ENCODE data around the gene ZBED5. TPM values are rescaled to one million over a fixed set of nuclear protein-coding genes. Genes with fewer than 3 reads are reported as not detected.

Gene ZBED5
- total and polyA plus RNA-seq, 4 donors, result 18.0 to 57.9 (median 39.9) TPM

DNA sequence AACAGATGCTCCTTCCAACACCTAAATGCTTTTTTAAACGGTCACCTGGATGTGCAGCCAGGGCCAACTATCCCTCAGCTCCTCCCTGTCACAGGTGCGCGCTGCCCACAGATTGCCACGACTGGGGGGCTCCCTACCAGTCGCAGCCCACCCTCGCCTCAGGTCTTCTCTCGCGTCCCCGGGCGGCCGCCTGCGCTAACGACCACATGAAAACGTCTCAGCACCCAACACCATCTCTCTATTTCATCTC is 469 bp downstream of the ZBED5 start:
- 0% methylated on average over 12 to 14 of the region's 14 CpGs for WGBS, 2 donors
- ATAC-seq (ENCODE audit: insufficient read depth, low FRiP score) (no peak), DNase-seq (no peak)
- Histone ChIP-seq H3K27ac (ENCODE audit: low read depth in 1 of 2, low read length in 1 of 2) (peak overlapping the region; percentile 93 to 99), H3K36me3 (ENCODE audit: control insufficient read depth in 4 of 4, insufficient read depth in 4 of 4, low read length in 4 of 4) (peaks cover 1 to 28% (median 20%) of the 10 kb centered on the region in 4 donors), H3K27me3 (ENCODE audit: control insufficient read depth in 3 of 3, insufficient read depth in 3 of 3, low read length in 2 of 3) (no peaks in the 10 kb centered on the region), H3K4me1 (ENCODE audit: control insufficient read depth in 5 of 5, insufficient read depth in 5 of 5, low read length in 5 of 5) (peaks cover 0 to 15% (median 7%) of the 10 kb centered on the region in 5 donors), H3K4me3 (peak overlapping the region; percentile 92), H3K9me3 (ENCODE audit: control insufficient read depth in 4 of 4, insufficient read depth in 3 of 4, low read length in 3 of 4) (no peaks in the 10 kb centered on the region), H3K9ac (ENCODE audit: insufficient read depth in 1 of 2, low read length in 2 of 2) (peak overlapping the region; percentile 80 to 97)
- TF ChIP-seq, protein P1, sequence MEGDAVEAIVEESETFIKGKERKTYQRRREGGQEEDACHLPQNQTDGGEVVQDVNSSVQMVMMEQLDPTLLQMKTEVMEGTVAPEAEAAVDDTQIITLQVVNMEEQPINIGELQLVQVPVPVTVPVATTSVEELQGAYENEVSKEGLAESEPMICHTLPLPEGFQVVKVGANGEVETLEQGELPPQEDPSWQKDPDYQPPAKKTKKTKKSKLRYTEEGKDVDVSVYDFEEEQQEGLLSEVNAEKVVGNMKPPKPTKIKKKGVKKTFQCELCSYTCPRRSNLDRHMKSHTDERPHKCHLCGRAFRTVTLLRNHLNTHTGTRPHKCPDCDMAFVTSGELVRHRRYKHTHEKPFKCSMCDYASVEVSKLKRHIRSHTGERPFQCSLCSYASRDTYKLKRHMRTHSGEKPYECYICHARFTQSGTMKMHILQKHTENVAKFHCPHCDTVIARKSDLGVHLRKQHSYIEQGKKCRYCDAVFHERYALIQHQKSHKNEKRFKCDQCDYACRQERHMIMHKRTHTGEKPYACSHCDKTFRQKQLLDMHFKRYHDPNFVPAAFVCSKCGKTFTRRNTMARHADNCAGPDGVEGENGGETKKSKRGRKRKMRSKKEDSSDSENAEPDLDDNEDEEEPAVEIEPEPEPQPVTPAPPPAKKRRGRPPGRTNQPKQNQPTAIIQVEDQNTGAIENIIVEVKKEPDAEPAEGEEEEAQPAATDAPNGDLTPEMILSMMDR (IDR thresholded peaks at IDR 0.05; ENCODE audit: control extremely low read depth, extremely low read depth), result no peak

DNA sequence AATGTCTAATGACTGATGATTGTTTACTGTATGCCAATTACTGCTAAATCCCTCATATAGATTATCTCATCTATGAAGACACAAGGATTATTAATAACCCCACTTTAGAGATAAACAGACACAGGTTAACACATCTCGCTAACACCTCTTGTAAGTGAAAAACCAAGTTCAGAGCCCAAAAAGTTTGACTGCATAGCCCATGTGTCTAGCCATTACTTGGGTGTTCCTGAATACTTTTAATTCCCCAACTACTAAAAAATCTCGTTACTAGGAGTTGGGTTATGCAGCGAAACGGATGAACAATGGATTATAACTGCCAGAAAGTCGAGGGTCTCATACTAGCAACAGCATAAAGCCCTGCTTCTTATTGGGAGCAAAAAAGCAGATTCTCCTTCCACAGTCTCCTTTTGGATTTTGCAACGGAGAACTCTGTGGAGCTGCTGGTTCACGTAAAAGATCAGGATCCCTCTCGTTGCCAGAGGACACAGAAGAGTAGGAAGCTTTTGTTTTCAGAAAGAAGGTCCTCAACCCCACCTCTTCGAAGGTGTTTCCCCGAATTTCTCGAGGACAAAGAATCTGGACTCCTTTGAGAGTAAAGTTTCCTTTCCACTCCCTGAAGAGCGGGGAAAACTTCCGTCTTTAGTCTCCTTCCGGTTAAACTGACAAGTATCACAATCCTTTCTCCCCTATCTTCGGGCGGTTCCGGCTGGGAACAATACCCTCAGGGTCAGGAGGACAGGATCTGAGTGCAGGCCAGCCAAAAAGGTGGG is 979 bp downstream of the ZBED5 start:
- ATAC-seq (ENCODE audit: insufficient read depth, low FRiP score), result no peak
- Histone ChIP-seq H3K27ac (ENCODE audit: low read depth in 1 of 2, low read length in 1 of 2) (peak overlapping the region; percentile 93 to 99), H3K9ac (ENCODE audit: insufficient read depth in 1 of 2, low read length in 2 of 2) (peak overlapping the region; percentile 80 to 97), H3K27me3 (ENCODE audit: control insufficient read depth in 3 of 3, insufficient read depth in 3 of 3, low read length in 2 of 3) (no peaks in the 10 kb centered on the region), H3K9me3 (ENCODE audit: control insufficient read depth in 4 of 4, insufficient read depth in 3 of 4, low read length in 3 of 4) (no peaks in the 10 kb centered on the region), H3K4me3 (peak overlapping the region; percentile 92), H3K36me3 (ENCODE audit: control insufficient read depth in 4 of 4, insufficient read depth in 4 of 4, low read length in 4 of 4) (peaks cover 3 to 28% (median 23%) of the 10 kb centered on the region in 4 donors), H3K4me1 (ENCODE audit: control insufficient read depth in 5 of 5, insufficient read depth in 5 of 5, low read length in 5 of 5) (peaks cover 0 to 15% (median 7%) of the 10 kb centered on the region in 5 donors)
- 3 to 5% methylated on average over 17 of the region's 17 CpGs for WGBS, 2 donors
- TF ChIP-seq, protein P1 (IDR thresholded peaks at IDR 0.05; ENCODE audit: control extremely low read depth, extremely low read depth), result no peak
- DNase-seq, result peak; percentile 56 to 78 (median 75)

DNA sequence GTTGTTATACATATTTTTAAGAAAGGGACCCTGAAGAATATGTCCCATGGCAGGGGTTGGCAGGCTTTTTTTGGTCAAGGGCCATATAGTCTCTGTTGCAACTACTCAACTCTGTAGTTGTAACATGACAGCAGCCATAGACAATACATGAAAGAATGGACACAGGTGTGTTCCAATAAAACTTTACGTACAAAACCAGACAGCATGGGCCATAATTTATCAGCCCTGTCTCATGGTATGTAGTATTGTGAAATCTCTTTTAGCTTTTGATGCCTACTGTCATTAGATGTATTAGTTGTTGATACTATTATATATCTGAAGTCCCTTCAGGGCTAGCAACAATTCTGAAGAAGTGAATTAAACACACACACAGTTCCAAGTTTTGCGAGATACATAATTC is 2.6 kb downstream of the ZBED5 start:
- no peaks in the 10 kb centered on the region for H3K9me3 ChIP-seq (ENCODE audit: control insufficient read depth in 4 of 4, insufficient read depth in 3 of 4, low read length in 3 of 4)
- TF ChIP-seq, protein P1 (IDR thresholded peaks at IDR 0.05; ENCODE audit: control extremely low read depth, extremely low read depth), result no peak
- ATAC-seq (ENCODE audit: insufficient read depth, low FRiP score) (no peak), DNase-seq (no peak)
- H3K4me3 ChIP-seq, result no peak overlapping the region
- H3K27me3 ChIP-seq (ENCODE audit: control insufficient read depth in 3 of 3, insufficient read depth in 3 of 3, low read length in 2 of 3), result no peaks in the 10 kb centered on the region
- H3K36me3 ChIP-seq (ENCODE audit: control insufficient read depth in 4 of 4, insufficient read depth in 4 of 4, low read length in 4 of 4), result peaks cover 4 to 28% (median 23%) of the 10 kb centered on the region in 4 donors
- H3K27ac ChIP-seq (ENCODE audit: low read depth in 1 of 2, low read length in 1 of 2), result no peak overlapping the region
- H3K9ac ChIP-seq (ENCODE audit: insufficient read depth in 1 of 2, low read length in 2 of 2), result no peak overlapping the region
- 97 to 99% methylated on average over 2 of the region's 2 CpGs for WGBS, 2 donors
- H3K4me1 ChIP-seq (ENCODE audit: control insufficient read depth in 5 of 5, insufficient read depth in 5 of 5, low read length in 5 of 5), result peaks cover 0 to 15% (median 7%) of the 10 kb centered on the region in 5 donors
